Measurements from ENCODE around the gene AFDN.

Gene AFDN

GRCh38 chr6:167915139-167915538, 88.4 kb downstream of the AFDN start:
- H3K27ac Mint-ChIP-seq: no peak overlapping the region

GRCh38 chr6:167917551-167918154, 90.9 kb downstream of the AFDN start:
- Mint-ChIP-seq H3K4me1 (ENCODE audit: low read depth) (no peaks in the 10 kb centered on the region), H3K9me3 (no peaks in the 10 kb centered on the region), H3K27ac (no peak overlapping the region), H3K27me3 (ENCODE audit: low read depth) (no peaks in the 10 kb centered on the region), H3K36me3 (ENCODE audit: low read depth) (peaks cover 21% of the 10 kb centered on the region), H3K4me3 (no peak overlapping the region)

More at GRCh38 chr6:167915139-167915538, 88.4 kb downstream of the AFDN start:
- Mint-ChIP-seq H3K27me3 (ENCODE audit: low read depth) (no peaks in the 10 kb centered on the region), H3K4me3 (no peak overlapping the region), H3K9me3 (no peaks in the 10 kb centered on the region), H3K36me3 (ENCODE audit: low read depth) (peaks cover 16% of the 10 kb centered on the region), H3K4me1 (ENCODE audit: low read depth) (no peaks in the 10 kb centered on the region)

GRCh38 chr6:167918548-167919278, 92.0 kb downstream of the AFDN start:
- no peaks in the 10 kb centered on the region for H3K27me3 Mint-ChIP-seq (ENCODE audit: low read depth)
- no peaks in the 10 kb centered on the region for H3K4me1 Mint-ChIP-seq (ENCODE audit: low read depth)
- H3K36me3 Mint-ChIP-seq (ENCODE audit: low read depth): peaks cover 18% of the 10 kb centered on the region
- no peak overlapping the region for H3K4me3 Mint-ChIP-seq
- no peaks in the 10 kb centered on the region for H3K9me3 Mint-ChIP-seq
- no peak overlapping the region for H3K27ac Mint-ChIP-seq

- Mint-ChIP-seq H3K4me3 (no peak overlapping the region), H3K36me3 (ENCODE audit: low read depth) (peaks cover 16% of the 10 kb centered on the region), H3K27ac (no peak overlapping the region), H3K9me3 (no peaks in the 10 kb centered on the region), H3K4me1 (ENCODE audit: low read depth) (no peaks in the 10 kb centered on the region), H3K27me3 (ENCODE audit: low read depth) (no peaks in the 10 kb centered on the region)
Measured at GRCh38 chr6:167919349-167919748, 92.6 kb downstream of the AFDN start.

- no peaks in the 10 kb centered on the region for H3K9me3 Mint-ChIP-seq
- H3K4me1 Mint-ChIP-seq (ENCODE audit: low read depth): no peaks in the 10 kb centered on the region
- H3K27ac Mint-ChIP-seq: no peak overlapping the region
- H3K4me3 Mint-ChIP-seq: no peak overlapping the region
- H3K27me3 Mint-ChIP-seq (ENCODE audit: low read depth): no peaks in the 10 kb centered on the region
- H3K36me3 Mint-ChIP-seq (ENCODE audit: low read depth): peaks cover 19% of the 10 kb centered on the region
Measured at GRCh38 chr6:167920165-167920564, 93.5 kb downstream of the AFDN start.

GRCh38 chr6:167921831-167922230, 95.1 kb downstream of the AFDN start:
- peaks cover 17% of the 10 kb centered on the region for H3K36me3 Mint-ChIP-seq (ENCODE audit: low read depth)

GRCh38 chr6:167925026-167925425, 98.3 kb downstream of the AFDN start:
- H3K36me3 Mint-ChIP-seq (ENCODE audit: low read depth): peaks cover 12% of the 10 kb centered on the region
- H3K27ac Mint-ChIP-seq: no peak overlapping the region
- H3K4me1 Mint-ChIP-seq (ENCODE audit: low read depth): no peaks in the 10 kb centered on the region
- H3K27me3 Mint-ChIP-seq (ENCODE audit: low read depth): no peaks in the 10 kb centered on the region
- no peaks in the 10 kb centered on the region for H3K9me3 Mint-ChIP-seq
- H3K4me3 Mint-ChIP-seq: no peak overlapping the region

More at GRCh38 chr6:167921831-167922230, 95.1 kb downstream of the AFDN start:
- Mint-ChIP-seq H3K4me3 (no peak overlapping the region), H3K27ac (no peak overlapping the region), H3K9me3 (no peaks in the 10 kb centered on the region), H3K4me1 (ENCODE audit: low read depth) (no peaks in the 10 kb centered on the region), H3K27me3 (ENCODE audit: low read depth) (no peaks in the 10 kb centered on the region)

GRCh38 chr6:167927246-167927645, 100.5 kb downstream of the AFDN start:
- H3K36me3 Mint-ChIP-seq (ENCODE audit: low read depth): peaks cover 11% of the 10 kb centered on the region
- no peaks in the 10 kb centered on the region for H3K27me3 Mint-ChIP-seq (ENCODE audit: low read depth)
- no peak overlapping the region for H3K27ac Mint-ChIP-seq
- H3K9me3 Mint-ChIP-seq: no peaks in the 10 kb centered on the region
- no peaks in the 10 kb centered on the region for H3K4me1 Mint-ChIP-seq (ENCODE audit: low read depth)
- H3K4me3 Mint-ChIP-seq: no peak overlapping the region

- Mint-ChIP-seq H3K9me3 (no peaks in the 10 kb centered on the region), H3K27ac (no peak overlapping the region), H3K4me1 (ENCODE audit: low read depth) (no peaks in the 10 kb centered on the region), H3K36me3 (ENCODE audit: low read depth) (peaks cover 9% of the 10 kb centered on the region), H3K4me3 (no peak overlapping the region), H3K27me3 (ENCODE audit: low read depth) (no peaks in the 10 kb centered on the region)
Measured at GRCh38 chr6:167928111-167928510, 101.4 kb downstream of the AFDN start.

- peaks cover 4% of the 10 kb centered on the region for H3K36me3 Mint-ChIP-seq (ENCODE audit: low read depth)
Measured at GRCh38 chr6:167930295-167930694, 103.6 kb downstream of the AFDN start.

GRCh38 chr6:167932468-167933276, 106.0 kb downstream of the AFDN start:
- Mint-ChIP-seq H3K9me3 (no peaks in the 10 kb centered on the region), H3K27ac (no peak overlapping the region), H3K4me1 (ENCODE audit: low read depth) (no peaks in the 10 kb centered on the region), H3K36me3 (ENCODE audit: low read depth) (peaks cover 8% of the 10 kb centered on the region), H3K4me3 (no peak overlapping the region), H3K27me3 (ENCODE audit: low read depth) (no peaks in the 10 kb centered on the region)

More at GRCh38 chr6:167930295-167930694, 103.6 kb downstream of the AFDN start:
- Mint-ChIP-seq H3K9me3 (no peaks in the 10 kb centered on the region), H3K4me3 (no peak overlapping the region), H3K27ac (no peak overlapping the region), H3K4me1 (ENCODE audit: low read depth) (no peaks in the 10 kb centered on the region), H3K27me3 (ENCODE audit: low read depth) (no peaks in the 10 kb centered on the region)

GRCh38 chr6:167933290-167933689, 106.6 kb downstream of the AFDN start:
- Mint-ChIP-seq H3K27ac (no peak overlapping the region), H3K27me3 (ENCODE audit: low read depth) (peaks cover 3% of the 10 kb centered on the region), H3K4me3 (no peak overlapping the region), H3K9me3 (no peaks in the 10 kb centered on the region), H3K36me3 (ENCODE audit: low read depth) (peaks cover 6% of the 10 kb centered on the region), H3K4me1 (ENCODE audit: low read depth) (peaks cover 4% of the 10 kb centered on the region)

GRCh38 chr6:167933847-167934246, 107.1 kb downstream of the AFDN start:
- H3K36me3 Mint-ChIP-seq (ENCODE audit: low read depth): peaks cover 6% of the 10 kb centered on the region
- H3K4me3 Mint-ChIP-seq: no peak overlapping the region
- peaks cover 4% of the 10 kb centered on the region for H3K4me1 Mint-ChIP-seq (ENCODE audit: low read depth)
- no peak overlapping the region for H3K27ac Mint-ChIP-seq
- no peaks in the 10 kb centered on the region for H3K9me3 Mint-ChIP-seq
- peaks cover 3% of the 10 kb centered on the region for H3K27me3 Mint-ChIP-seq (ENCODE audit: low read depth)

- Mint-ChIP-seq H3K36me3 (ENCODE audit: low read depth) (peaks cover 6% of the 10 kb centered on the region), H3K4me3 (no peak overlapping the region), H3K4me1 (ENCODE audit: low read depth) (peaks cover 4% of the 10 kb centered on the region), H3K27me3 (ENCODE audit: low read depth) (peaks cover 3% of the 10 kb centered on the region), H3K27ac (no peak overlapping the region), H3K9me3 (no peaks in the 10 kb centered on the region)
Measured at GRCh38 chr6:167934426-167934864, 107.7 kb downstream of the AFDN start.

Data from T-helper 1 cell treated with Interleukin-12 subunit alpha and Interleukin-12 subunit beta and Interleukin-4 antibody, amounts not matched to agents 30 μg/mL and 1 μg/mL, for 36 hours (primary cell).